Large intestine (tissue), 12 donors: Measurements from ENCODE around the gene NCOA6. TPM values are rescaled to one million over a fixed set of nuclear protein-coding genes. Genes with fewer than 3 reads are reported as not detected.

ENCODE experiments used
- DNase-seq, 2 donors: peaks; one replicate each; pipeline versions ENCODE4 v3.0.0 to v3.0.0-alpha.2; 2013
- H3K27ac ChIP-seq: one replicate; pipeline ENCODE4 v1.5.1; 2013; ENCODE audit warnings: low read length
- H3K27me3 ChIP-seq: 2 replicates; pipeline ENCODE4 v1.6.1; 2013; ENCODE audit warnings: low read length; ENCODE audit not compliant: control insufficient read depth, insufficient read depth
- H3K36me3 ChIP-seq: 2 replicates; pipeline ENCODE4 v1.6.1; 2013; ENCODE audit warnings: low read length; ENCODE audit not compliant: control insufficient read depth, insufficient read depth
- H3K4me1 ChIP-seq: one replicate; pipeline ENCODE4 v1.6.1; 2013; ENCODE audit warnings: low read length; ENCODE audit not compliant: control insufficient read depth, insufficient read depth
- H3K4me3 ChIP-seq: one replicate; pipeline ENCODE4 v1.5.1; 2013; ENCODE audit warnings: low read length
- H3K9me3 ChIP-seq: one replicate; pipeline ENCODE4 v1.6.1; 2013; ENCODE audit warnings: mild to moderate bottlenecking, low read depth, low read length, moderate library complexity; ENCODE audit not compliant: control insufficient read depth
- WGBS: methylation state at CpG from one replicate; pipeline ENCODE4 v1.1.5; 2013; ENCODE audit warnings: low lambda C conversion rate; ENCODE audit not compliant: insufficient coverage; 5-methylcytosine and 5-hydroxymethylcytosine counted together
- long read RNA-seq, 11 donors: transcript quantifications; one replicate each; lab custom pipeline, GENCODE V29; 2026
- polyA plus RNA-seq: library from polyadenylated mRNA; unstranded; fragments of 120-200 nt; gene quantifications from one replicate; pipeline ENCODE4 v1.2.1, GENCODE V29; 2013

NCOA6 gene
- 25.7 TPM for polyA plus RNA-seq
- long read RNA-seq, donor 1, result 0 reads
- long read RNA-seq, donor 2, full-length matches to known transcripts, result 1 of 27 reads
- long read RNA-seq, donor 2, partial matches to known transcripts, result 26 of 27 reads
- long read RNA-seq, donor 2, other reads (novel, unspliced or antisense), result 0 of 27 reads
- long read RNA-seq, donor 3, partial matches to known transcripts, result 23 of 23 reads
- long read RNA-seq, donor 3, other reads (novel, unspliced or antisense), result 0 of 23 reads
- long read RNA-seq, donor 4, result 0 reads
- long read RNA-seq, donor 5, result 0 reads
- long read RNA-seq, donor 6, partial matches to known transcripts, result 26 of 28 reads
- long read RNA-seq, donor 6, other reads (novel, unspliced or antisense), result 0 of 28 reads
- long read RNA-seq, donor 7, partial matches to known transcripts, result 10 of 10 reads
- long read RNA-seq, donor 7, other reads (novel, unspliced or antisense), result 0 of 10 reads
- long read RNA-seq, donor 8, partial matches to known transcripts, result 71 of 74 reads
- long read RNA-seq, donor 8, other reads (novel, unspliced or antisense), result 0 of 74 reads
- long read RNA-seq, donor 9, partial matches to known transcripts, result 5 of 5 reads
- long read RNA-seq, donor 9, other reads (novel, unspliced or antisense), result 0 of 5 reads
- long read RNA-seq, donor 10, partial matches to known transcripts, result 35 of 36 reads
- long read RNA-seq, donor 10, other reads (novel, unspliced or antisense), result 0 of 36 reads
- long read RNA-seq, donor 11, partial matches to known transcripts, result 13 of 13 reads
- long read RNA-seq, donor 11, other reads (novel, unspliced or antisense), result 0 of 13 reads

DNA sequence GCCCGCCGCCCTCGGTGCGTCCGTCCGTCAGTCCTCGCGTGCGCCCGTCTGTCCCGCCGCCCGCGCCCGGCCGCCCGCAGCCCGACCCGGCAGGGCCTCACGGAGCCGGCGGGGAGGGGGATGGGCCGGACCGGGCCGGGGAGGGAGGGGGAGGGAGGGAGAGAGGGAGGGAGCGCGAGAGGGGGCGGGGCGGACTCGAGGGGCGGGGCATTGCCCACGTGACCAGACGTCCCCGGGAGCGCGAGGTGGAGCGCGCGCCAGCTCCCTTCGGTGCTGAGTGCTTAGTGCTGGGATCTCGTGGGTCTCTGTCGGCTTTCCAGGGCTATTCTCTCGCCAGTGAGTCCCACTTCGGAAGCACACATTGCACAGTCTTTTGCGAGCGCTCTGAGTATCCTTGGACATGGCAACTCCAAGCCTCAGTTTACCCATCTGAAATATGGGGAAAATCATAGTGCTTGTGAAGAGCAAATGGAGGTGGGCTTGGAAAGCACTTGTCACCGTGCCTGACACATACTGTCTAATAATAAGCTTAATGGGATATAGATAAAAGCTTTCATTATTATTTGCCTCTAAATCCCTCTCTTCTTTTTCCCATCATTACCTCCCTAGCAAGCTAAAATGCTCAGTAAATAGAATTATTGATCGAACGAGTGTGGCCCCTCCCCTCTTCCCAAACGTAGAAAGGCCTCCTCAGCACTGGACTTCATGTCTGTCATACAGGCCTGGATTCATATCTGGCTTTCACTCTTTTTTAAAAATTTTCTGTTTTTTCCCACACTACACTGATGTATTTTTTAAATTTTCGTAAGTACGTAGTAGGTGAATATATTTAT is at the start of gene NCOA6:
TSS of gene NCOA6 (minus strand) at position 122 of the 833 bp plus-strand sequence. CDS start 43,296 bp downstream, outside the sequence.
- 20% methylated on average over 1 of the region's 52 CpGs for WGBS
- peak in 1 of 2 donors; percentile 71 for DNase-seq

GRCh38 chr20:34874094-34874654 is 48.7 kb upstream of the NCOA6 start:
- Histone ChIP-seq H3K4me3 (no peak overlapping the region), H3K27me3 (peaks cover 15% of the 10 kb centered on the region), H3K4me1 (peaks cover 33% of the 10 kb centered on the region), H3K36me3 (no peaks in the 10 kb centered on the region), H3K27ac (peak overlapping the region; percentile 66), H3K9me3 (no peaks in the 10 kb centered on the region)
- DNase-seq, result peak; percentile 72 to 76
- no CpG with 5 or more reads among the region's 2 CpGs for WGBS

More for the DNA sequence above, at the start of gene NCOA6:
- H3K9me3 ChIP-seq, result no peaks in the 10 kb centered on the region
- H3K36me3 ChIP-seq, result no peaks in the 10 kb centered on the region
- peak within 1 kb of the TSS; percentile 96 for H3K27ac ChIP-seq
- peaks cover 7% of the 10 kb centered on the region for H3K4me1 ChIP-seq
- peak within 1 kb of the TSS; percentile 97 for H3K4me3 ChIP-seq
- no peaks in the 10 kb centered on the region for H3K27me3 ChIP-seq

DNA sequence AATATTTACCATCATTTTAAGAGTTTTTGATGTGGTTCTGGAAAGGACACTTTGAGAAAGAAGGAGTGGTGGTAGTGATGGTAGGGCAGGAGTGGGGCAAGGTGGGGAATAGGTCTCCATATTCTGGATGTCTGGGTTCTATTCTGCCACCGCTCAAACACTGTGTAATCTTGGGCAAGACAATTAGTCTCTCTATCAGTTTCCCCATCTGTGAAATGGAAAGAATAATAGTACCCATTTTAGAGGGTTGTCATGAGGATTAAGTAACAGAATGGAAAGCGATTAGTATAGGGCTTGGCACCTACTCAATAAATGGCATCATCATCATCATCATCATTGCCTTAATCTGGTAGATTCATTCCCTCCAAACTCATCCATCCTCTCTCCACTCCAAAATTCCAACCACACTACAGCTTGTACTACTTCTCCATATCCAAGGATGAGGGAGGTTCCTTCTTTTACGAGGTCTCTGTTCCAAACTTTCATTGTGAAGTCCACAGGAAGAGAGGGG is 48.2 kb upstream of the NCOA6 start:
- no peaks in the 10 kb centered on the region for H3K36me3 ChIP-seq
- H3K27me3 ChIP-seq, result peaks cover 15% of the 10 kb centered on the region
- DNase-seq, result no peak
- no CpG with 5 or more reads among the region's 3 CpGs for WGBS
- H3K27ac ChIP-seq, result no peak overlapping the region
- no peak overlapping the region for H3K4me3 ChIP-seq
- no peaks in the 10 kb centered on the region for H3K9me3 ChIP-seq
- H3K4me1 ChIP-seq, result peaks cover 33% of the 10 kb centered on the region

GRCh38 chr20:34872622-34873224 is 47.3 kb upstream of the NCOA6 start, which contains the start of gene GGT7:
Gene GGT7, minus strand, starts transcription at chr20:34872856. Its CDS starts 41 bp downstream, at chr20:34872815.
- Histone ChIP-seq H3K27ac (no peak within 1 kb of the TSS), H3K36me3 (no peaks in the 10 kb centered on the region), H3K9me3 (no peaks in the 10 kb centered on the region), H3K4me1 (peaks cover 33% of the 10 kb centered on the region), H3K27me3 (peaks cover 15% of the 10 kb centered on the region), H3K4me3 (peak within 1 kb of the TSS; percentile 50)
- no CpG with 5 or more reads among the region's 52 CpGs for WGBS
- peak; percentile 63 to 69 for DNase-seq

DNA sequence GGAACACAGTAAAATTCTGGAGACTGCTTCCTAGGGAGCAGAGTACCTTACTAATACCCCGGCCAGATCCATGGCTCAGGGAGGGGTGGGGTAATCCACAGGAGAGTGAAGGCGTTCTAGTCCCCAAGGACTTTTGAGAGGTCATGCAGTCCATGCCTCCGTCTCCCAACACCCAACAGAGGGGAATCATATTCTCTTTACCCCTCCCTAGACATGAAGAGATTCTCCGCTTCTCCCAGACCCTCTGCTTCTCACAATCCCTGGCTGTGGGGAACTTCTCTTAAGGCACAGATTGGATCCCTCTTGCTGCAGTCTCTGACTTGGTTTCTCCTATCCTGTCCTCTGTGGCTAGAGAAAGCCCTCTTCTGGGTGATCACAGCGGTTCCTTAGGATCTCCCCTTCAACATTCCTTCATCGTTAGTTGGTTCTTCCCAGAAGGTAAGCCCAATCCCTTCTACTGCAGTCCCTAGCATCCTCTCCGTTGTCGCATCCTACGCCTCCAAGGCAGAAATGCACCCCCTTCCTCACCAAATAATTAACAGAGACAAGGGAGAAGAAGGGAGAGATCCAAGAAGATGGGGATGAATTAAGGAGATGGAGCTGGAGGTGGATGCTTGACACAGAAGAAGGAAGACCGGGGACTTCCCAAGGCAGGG is 46.6 kb upstream of the NCOA6 start:
- no peak for DNase-seq
- Histone ChIP-seq H3K36me3 (no peaks in the 10 kb centered on the region), H3K4me3 (peak overlapping the region; percentile 50), H3K27ac (no peak overlapping the region), H3K4me1 (peaks cover 30% of the 10 kb centered on the region), H3K9me3 (no peaks in the 10 kb centered on the region), H3K27me3 (peaks cover 15% of the 10 kb centered on the region)
- WGBS, result no CpG with 5 or more reads among the region's 10 CpGs

DNA sequence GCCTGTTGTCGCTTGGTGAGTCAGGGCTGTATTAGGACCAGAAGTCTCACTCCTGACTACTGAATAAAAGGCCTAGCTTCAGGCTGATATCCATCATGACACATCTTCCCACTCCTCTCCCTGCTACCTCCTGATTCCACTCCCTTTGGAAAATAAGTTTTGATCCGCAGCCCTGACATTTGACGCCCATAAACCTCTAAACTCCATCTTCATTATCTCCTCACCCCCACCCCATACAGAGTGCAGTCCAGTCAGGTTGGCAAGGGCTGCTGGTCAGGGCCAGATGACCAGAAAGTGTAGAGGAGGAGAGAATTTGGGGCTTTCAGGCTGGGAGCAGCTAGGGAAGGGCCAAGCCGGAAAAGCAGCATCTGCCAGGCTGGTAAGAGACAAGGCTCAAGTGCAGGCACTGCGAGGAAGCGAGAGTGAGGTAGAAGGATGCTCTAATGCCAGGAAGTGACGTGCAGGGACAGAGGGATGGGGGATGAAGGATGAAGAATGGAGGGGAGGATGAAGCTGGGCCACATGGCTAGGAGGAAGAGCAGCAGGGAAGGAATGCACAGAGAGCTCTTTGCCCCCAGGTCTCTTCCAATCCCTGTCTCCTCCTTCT is 46.0 kb upstream of the NCOA6 start:
- Histone ChIP-seq H3K9me3 (no peaks in the 10 kb centered on the region), H3K4me1 (peaks cover 26% of the 10 kb centered on the region), H3K27ac (no peak overlapping the region), H3K4me3 (no peak overlapping the region), H3K27me3 (peaks cover 15% of the 10 kb centered on the region), H3K36me3 (no peaks in the 10 kb centered on the region)
- DNase-seq, result no peak
- WGBS, result 100% methylated on average over 4 of the region's 7 CpGs

DNA sequence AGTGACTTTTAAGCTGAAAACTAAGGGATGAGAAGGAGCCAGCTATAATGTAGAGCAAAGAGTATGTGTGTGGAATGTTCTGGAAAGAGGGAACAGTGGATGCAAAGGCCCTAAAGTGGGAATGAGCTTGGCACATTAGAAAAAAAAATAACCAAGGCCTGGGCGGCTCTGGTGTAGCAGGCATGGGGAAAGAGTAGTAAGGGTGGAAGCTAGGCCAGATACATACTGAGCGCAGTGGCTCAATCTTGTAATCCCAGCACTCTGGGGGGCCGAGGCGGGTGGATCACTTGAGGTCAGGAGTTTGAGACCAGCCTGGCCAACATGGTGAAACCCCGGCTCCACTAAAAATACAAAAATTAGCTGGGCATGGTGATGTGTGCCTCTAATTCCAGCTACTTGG is 38.8 kb upstream of the NCOA6 start:
- Histone ChIP-seq H3K27me3 (peaks cover 4% of the 10 kb centered on the region), H3K27ac (no peak overlapping the region), H3K36me3 (peaks cover 3% of the 10 kb centered on the region), H3K9me3 (peaks cover 3% of the 10 kb centered on the region), H3K4me3 (no peak overlapping the region), H3K4me1 (no peaks in the 10 kb centered on the region)
- DNase-seq, result no peak
- WGBS, result no CpG with 5 or more reads among the region's 5 CpGs

GRCh38 chr20:34863421-34863965 is 38.0 kb upstream of the NCOA6 start:
- Histone ChIP-seq H3K4me3 (no peak overlapping the region), H3K9me3 (peaks cover 3% of the 10 kb centered on the region), H3K36me3 (peaks cover 3% of the 10 kb centered on the region), H3K27ac (no peak overlapping the region), H3K4me1 (no peaks in the 10 kb centered on the region), H3K27me3 (peaks cover 4% of the 10 kb centered on the region)
- WGBS, result no CpG with 5 or more reads among the region's 32 CpGs
- DNase-seq, result no peak
